ENCODE measurements around the gene CPT1B.
"Not testable (repeated sequence)": the region's sequence is repeated elsewhere in the genome, so short reads cannot be mapped to it uniquely, and the experiment has no call there.

Gene CPT1B

DNA sequence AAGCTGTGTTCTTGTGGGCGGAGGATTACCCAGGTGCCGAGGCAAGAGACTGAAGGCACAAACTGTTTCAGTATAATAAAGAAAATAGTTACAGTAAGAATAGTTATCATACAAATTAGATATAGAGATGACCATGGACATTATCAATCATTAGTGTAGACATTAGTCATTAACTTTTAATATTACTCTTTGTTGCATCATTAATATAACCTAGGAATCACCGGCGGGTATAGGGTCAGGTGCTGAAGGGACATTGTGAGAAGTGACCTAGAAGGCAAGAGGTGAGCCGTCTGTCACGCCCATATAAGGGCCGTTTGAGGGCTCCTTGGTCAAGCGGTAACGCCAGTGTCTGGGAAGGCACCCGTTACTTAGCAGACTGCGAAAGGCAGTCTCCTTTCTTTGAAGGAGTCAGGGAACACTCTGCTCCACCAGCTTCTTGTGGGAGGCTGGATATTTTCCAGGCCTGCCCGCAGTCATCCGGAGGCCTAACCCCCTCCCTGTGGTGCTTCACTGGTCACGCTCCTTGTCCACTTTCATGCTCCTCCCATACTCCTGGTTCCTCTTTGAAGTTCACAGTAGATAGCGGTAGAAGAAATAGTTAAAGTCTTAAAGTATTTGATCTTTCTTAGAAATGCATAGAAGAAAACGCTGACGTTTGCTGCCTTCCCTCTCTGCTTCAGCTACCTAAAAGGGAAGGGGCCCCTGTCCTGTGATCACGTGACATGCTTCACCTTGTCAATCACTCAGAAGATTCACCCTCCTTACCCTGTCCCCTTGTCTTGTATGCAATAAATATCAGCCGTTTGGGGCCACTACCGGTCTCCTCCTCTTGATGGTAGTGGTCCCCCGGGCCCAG lies 44.1 kb downstream of the CPT1B start:
- in situ Hi-C loops (cut with MboI; ENCODE audit: low pct_unique_long_range_greater_than_20kb, low sequenced_read_pairs) = not testable (repeated sequence)
- DNase-seq = peak; percentile 69

DNA sequence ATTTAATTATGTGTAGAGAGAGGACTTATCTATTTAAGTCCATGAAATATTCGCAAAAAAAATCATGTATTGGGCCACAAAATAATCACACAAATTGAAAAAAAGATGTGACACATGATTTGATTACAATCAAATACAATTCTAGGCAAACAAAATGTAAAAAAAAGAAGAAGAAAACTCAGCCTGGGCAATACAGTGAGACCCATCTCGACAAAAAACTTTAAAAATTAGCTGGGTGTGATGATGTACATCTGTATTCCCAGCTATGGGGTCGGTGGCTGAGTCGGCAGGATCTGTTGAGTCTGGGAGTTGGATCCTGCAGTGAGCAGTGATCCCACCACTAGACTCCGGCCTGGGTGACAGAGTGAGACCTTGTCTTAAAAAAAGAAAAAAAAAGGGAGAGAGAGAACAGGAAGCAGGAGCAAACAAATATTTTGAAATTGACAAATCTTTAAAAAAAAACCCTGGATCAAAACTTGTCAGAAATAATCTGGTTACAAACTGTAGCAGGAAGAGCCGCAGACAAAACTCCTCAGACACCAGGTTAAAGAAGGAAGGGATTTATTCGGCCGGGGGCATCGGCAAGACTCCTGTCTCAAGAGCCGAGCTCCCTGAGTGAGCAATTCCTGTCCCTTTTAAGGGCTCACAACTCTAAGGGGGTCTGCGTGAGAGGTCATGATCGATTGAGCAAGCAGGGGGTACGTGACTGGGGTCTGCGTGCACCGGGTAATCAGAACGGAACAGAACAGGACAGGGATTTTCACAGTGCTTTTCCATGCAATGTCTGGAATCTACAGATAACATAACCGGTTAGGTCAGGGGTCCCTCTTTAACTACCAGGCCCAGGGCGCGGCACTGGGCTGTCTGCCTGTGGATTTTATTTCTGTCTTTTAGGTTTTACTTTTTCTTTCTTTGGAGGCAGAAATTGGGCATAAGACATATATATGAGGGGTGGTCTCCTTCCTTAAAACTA lies 45.1 kb downstream of the CPT1B start:
- no peak for DNase-seq
- in situ Hi-C loops (cut with MboI; ENCODE audit: low pct_unique_long_range_greater_than_20kb, low sequenced_read_pairs) = no loop called here

DNA sequence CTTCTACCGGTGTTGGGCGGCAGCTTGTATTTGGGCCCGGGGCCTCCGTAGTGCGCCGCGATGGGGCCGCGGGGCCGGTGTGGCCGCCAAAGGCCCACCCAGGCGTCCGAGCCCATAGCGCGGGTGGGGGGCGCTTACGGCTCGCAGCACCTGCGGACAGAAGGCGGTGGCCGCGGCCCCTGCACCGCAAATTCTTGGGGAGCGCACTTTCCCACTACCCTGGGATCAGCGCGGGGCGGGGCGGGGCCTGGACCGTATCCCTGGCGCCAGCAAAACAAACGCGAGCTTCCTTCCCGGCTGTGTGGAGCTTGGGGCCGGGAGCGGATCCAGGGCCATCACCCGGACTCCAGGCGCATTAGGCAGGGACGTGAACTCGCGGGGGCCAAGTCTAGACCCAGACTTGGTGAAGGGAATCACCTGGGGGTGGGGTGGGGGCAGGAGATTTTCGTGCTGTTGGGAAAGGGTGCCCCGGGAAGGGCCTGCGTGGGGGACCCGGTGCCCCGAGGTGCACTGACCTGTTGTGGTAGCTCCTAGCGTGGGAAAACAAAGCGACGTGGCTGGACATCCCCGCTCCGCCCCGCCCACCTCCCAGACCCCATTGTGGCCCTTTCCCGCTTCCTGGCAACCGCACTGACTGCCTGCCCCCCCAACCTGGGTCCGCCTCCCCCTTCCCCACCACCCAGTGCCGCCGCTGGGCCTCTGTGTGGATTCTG lies 46.1 kb downstream of the CPT1B start:
- in situ Hi-C loops (cut with MboI; ENCODE audit: low pct_unique_long_range_greater_than_20kb, low sequenced_read_pairs) = no loop called here
- no peak for DNase-seq

GRCh38 chr22:50531546-50531961 lies 46.7 kb downstream of the CPT1B start:
- DNase-seq = no peak
- in situ Hi-C loops (cut with MboI; ENCODE audit: low pct_unique_long_range_greater_than_20kb, low sequenced_read_pairs) = no loop called here

DNA sequence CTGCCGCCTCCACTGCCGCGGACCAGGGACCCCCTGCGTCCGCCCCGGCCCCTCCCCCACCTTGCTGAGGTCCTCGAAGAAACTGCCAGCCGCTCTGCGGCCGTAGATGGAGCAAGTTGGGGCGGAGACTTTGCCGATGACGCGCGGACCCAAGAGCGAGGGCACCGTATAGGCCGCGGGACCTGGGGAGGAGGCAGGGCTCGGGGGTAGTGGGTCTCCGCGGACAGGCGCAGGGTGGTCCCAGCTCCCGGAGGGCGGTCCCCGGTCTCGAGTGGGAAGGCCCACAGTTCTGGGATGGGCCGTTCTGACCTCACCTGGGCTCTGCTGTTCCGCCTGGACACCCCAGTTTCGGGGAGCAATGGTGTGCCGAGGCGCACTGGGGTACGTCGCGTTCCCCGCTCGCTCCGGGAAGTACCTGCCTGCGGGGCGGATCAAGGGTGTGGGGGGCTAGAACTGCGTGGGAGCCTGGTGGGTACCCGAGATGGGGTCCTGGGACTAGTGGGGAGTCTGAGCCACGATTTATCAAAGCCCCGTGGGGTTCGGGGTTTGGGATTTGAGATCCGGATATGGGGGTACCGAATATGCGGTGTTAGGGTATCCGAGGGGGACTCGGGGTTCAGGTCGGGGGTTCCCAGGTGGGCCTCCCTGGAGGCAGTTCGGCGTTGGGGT lies 47.2 kb downstream of the CPT1B start:
- in situ Hi-C loops (cut with MboI; ENCODE audit: low pct_unique_long_range_greater_than_20kb, low sequenced_read_pairs) = no loop called here
- DNase-seq = no peak

GRCh38 chr22:50530580-50530876 lies 47.7 kb downstream of the CPT1B start:
- in situ Hi-C loops (cut with MboI; ENCODE audit: low pct_unique_long_range_greater_than_20kb, low sequenced_read_pairs) = no loop called here
- DNase-seq = no peak

DNA sequence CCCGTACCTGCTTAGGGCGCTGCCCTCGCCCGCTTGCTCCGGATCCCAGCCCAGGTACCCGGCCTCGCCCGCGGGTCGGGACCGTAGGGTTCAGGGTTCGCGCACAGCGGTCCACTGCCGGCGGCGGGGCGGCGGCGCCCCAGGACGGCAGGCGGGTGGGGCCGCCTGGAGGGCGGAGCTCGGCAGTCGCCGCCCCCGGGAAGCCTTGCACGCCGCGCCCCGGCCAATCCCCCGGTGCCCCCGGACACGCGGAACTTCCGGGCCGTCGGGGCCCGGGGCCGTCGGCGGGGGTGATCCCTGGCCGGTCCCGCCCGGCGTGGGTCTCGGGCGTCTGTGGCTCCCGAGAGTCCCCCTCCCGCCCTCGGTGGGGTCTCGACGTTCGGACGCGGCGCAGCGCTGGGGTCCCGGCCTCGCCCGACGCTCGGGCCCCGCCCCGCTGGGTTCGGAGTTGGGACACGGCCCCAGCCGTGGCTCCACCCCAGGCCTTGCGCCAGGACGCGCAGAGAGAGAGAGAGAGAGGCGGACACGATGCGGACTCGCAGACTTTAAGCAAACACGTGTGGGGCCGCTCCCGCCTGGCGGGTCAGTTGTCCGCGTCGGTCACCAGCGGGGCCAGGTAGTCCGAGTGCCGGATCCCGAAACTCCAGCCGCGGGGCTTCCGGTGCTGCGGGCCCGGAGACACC lies 48.2 kb downstream of the CPT1B start, which contains the start of gene TYMP:
TYMP (minus strand) TSS at position 116 of the 683 bp plus-strand sequence. CDS start 303 bp downstream, outside the sequence.
- in situ Hi-C loops (cut with MboI; ENCODE audit: low pct_unique_long_range_greater_than_20kb, low sequenced_read_pairs) = no loop called here
- DNase-seq = no peak

DNA sequence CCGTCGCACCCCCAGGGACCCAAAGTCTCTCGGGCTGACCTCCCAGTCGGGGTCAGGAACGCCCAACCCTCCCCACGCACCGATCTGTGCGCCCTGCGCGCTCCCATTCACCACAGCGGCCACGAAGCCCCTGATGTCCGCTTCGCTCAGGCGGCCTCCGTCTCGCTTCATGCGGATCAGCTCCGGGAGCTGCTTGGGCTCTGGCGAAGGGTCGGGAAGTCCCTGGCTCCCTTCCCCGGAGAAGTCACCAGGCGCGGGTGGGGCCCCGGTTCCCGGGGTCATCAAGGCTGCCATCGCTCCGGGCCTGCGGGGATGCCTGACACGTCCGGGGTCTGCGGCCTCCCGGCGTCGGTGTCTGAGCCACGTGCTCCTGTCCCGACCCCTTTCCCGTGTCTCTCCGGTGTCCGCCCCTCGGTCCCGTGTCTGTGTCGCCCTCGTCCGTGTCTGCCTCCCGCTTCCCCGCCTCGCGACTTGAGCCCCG lies 48.8 kb downstream of the CPT1B start:
- in situ Hi-C loops (cut with MboI; ENCODE audit: low pct_unique_long_range_greater_than_20kb, low sequenced_read_pairs) = no loop called here
- no peak for DNase-seq

GRCh38 chr22:50528682-50529415 lies 49.4 kb downstream of the CPT1B start:
- DNase-seq = no peak
- in situ Hi-C loops (cut with MboI; ENCODE audit: low pct_unique_long_range_greater_than_20kb, low sequenced_read_pairs) = no loop called here

GRCh38 chr22:50527921-50528681 lies 50.1 kb downstream of the CPT1B start:
- in situ Hi-C loops (cut with MboI; ENCODE audit: low pct_unique_long_range_greater_than_20kb, low sequenced_read_pairs) = no loop called here
- DNase-seq = no peak

DNA sequence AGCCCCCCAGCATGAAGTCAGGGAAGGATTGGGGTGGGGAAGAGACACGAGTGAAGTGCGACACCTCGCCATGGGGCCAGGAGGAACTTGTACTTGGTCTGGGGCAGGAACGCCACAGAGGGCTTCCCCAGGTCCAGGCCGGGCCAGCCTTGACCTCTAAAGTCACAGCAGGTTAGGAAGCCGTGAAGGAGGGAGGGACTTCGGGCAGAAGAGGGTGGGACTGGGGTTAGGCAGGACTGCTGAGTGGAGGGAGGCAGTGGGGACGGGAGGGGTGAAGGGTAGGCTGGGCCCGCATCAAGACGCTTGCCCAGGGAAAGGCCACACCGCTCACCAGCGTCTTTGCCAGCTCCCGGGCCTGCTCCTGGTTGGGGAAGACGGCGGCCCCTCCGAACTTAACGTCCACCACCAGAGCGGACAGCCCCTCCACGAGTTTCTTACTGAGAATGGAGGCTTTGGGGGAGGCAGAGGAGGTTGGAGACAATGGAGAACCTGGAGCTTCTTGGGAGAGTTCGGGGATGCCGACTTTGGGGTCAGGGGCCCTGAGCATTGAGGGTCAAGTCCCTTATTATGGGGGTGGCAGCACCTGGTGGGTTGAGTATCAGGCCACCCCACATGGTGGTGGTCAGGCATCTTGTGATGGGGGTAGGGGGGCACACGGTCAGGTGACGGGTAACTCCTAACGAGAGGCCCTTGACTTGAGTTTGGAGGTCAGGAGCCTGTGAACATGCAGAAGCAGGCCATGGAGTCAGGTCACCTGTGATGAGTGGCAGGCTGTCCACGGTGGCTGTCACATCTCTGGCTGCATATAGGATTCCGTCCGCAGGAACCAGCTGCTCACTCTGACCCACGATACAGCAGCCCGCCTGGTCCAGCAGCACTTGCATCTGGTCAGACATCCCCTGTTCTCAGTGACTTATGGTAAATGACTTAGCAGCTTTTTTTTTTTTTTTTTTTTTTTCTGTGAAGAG lies 51.1 kb downstream of the CPT1B start:
- peak; percentile 70 for DNase-seq
- in situ Hi-C loops (cut with MboI; ENCODE audit: low pct_unique_long_range_greater_than_20kb, low sequenced_read_pairs) = no loop called here

DNA sequence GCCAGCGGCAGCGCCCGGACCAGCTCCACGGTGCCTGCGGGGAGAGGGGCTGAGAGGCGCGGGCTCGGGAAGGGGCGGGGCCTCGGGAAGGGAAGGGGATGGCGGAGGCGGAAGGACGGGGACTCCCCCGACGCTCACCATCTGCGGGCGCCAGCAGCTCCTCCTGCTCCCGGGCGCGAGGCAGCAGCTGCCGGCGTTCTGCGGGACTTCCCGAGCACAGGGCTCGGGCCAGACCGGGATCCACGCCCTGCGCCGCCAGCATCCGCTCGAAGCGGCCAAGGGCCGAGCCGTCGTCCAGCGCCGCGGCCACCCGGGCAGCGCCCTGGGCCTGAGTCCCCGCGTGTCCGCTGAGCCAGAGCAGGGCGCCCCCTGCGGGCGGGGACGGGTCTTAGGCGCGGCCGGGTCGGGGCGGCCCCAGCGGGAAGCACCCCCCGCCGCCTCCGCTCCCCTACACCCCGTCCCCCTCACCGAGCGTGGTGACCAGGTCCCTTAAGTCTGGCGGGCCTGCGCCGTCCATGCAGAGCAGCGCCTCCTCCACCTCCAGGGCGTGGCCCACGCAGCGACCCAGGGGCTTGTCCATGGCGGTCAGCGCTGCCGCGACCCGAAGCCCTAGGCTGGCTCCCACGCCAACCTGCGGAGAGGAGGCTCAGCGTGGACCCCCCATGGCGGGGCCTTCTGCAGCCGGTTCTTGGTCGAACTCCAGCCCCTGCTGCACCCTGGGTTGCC lies 52.0 kb downstream of the CPT1B start:
- DNase-seq = peak; percentile 87
- in situ Hi-C loops (cut with MboI; ENCODE audit: low pct_unique_long_range_greater_than_20kb, low sequenced_read_pairs) = no loop called here

DNA sequence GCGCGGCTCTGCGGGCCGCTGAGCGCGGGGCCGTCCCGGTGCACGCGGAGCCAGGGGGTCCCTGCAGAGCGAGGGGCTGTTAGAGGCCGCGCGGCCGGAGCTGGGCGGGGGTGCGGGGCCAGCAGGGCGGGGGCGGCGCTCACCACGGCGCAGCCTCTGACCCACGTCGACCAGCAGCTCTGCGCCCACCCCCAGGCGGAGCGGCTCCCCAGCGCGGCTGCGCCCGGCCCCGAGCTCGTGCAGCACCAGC lies 52.4 kb downstream of the CPT1B start:
- in situ Hi-C loops (cut with MboI; ENCODE audit: low pct_unique_long_range_greater_than_20kb, low sequenced_read_pairs) = no loop called here
- no peak for DNase-seq

- in situ Hi-C loops (cut with MboI; ENCODE audit: low pct_unique_long_range_greater_than_20kb, low sequenced_read_pairs) = no loop called here
- peak; percentile 98 for DNase-seq
These were observed 52.9 kb downstream of the CPT1B start, which contains the start of gene SCO2 for GRCh38 chr22:50525104-50525857. TSS of gene SCO2 (minus strand) at chr22:50525598. CDS start at chr22:50524411, 1,187 bp downstream.

DNA sequence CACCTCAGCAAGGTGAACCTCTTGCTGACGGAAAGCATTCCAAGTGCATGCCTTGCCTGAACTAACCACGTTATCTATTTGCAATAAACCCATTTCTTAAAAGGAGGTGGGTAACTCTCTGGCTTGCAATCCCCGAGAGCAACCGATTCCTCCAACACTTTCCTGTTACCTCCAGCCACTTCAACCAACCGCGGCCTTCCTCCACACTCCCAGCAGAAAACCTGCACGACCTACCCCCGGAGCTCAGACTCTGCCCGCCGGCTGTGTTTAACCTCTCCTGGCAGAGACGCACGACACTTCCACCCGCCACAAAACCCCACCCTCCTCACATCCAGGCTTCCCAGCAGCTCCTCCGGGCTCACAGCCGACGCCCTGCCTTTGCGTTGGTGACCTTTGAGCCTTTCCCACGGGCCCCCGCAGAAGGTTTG lies 53.5 kb downstream of the CPT1B start:
- peak; percentile 57 for DNase-seq
- in situ Hi-C loops (cut with MboI; ENCODE audit: low pct_unique_long_range_greater_than_20kb, low sequenced_read_pairs) = no loop called here
